Activated gamma-delta T cell treated with anti-CD3 and anti-CD28 coated beads, Interleukin-2, amount 50 U/mL, for 16 hours (primary cell): ENCODE results near the gene RBM19.

ENCODE experiments used
- DNase-seq: peaks from one replicate; pipeline ENCODE4 v3.0.0-alpha.2; 2020; ENCODE audit warnings: low read depth

RBM19 gene

DNA sequence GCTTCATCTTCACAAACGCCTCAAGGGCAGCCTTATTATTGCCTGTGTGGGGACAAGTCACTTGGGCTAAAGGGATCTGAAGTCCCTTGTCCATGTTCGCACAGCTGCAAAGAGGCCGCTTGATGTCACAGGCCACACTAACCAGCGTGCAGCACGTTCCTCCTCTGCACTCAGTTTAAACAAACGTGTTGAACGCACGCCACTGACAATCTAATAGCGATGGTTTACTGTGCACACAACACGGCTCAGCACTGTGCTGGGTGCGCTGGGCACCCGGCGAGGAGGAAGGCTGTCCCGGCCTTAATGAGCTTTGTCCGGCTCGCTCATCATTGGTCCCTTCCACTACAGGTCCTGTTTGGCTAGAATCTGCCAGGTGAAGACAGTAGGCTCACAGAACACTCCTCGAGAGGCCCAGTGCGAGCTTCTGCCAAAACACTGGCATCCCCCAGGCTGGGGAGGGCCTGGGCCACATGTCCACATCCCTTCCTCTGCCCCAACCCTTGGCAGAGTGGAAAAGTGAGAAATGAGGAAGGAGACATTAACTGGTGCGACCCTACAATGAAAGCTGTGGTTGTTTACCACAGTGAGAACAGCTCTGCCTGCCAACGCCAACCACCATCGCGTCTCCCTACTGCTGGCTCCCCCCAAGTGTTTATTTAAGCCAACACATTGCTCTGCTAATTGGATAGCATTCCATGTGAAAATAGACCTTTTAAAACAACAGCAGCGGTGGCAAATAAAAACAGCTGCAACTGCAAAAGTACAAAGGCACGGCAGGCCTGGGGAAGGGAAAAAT is 113.2 kb downstream of the RBM19 start:
- DNase-seq, result no peak

DNA sequence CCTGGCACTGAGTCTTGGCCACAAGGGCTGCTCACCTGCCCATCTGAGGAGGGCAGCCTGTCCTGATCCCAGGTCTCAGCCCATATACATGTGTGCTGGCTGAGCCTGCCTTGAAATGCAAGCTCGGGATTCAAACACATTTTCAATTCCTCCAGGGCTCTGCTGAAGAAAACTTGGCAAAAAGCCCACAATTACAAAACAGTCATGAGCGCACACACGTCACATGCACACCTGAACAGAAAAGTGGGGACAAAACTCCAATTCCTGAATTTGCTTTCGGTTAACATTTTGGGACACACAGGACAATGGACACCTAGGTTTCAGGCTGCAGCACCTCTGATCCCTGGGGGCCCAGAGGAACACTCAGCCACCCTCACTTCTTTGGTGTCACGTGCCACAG is 113.9 kb downstream of the RBM19 start:
- DNase-seq, result no peak

DNA sequence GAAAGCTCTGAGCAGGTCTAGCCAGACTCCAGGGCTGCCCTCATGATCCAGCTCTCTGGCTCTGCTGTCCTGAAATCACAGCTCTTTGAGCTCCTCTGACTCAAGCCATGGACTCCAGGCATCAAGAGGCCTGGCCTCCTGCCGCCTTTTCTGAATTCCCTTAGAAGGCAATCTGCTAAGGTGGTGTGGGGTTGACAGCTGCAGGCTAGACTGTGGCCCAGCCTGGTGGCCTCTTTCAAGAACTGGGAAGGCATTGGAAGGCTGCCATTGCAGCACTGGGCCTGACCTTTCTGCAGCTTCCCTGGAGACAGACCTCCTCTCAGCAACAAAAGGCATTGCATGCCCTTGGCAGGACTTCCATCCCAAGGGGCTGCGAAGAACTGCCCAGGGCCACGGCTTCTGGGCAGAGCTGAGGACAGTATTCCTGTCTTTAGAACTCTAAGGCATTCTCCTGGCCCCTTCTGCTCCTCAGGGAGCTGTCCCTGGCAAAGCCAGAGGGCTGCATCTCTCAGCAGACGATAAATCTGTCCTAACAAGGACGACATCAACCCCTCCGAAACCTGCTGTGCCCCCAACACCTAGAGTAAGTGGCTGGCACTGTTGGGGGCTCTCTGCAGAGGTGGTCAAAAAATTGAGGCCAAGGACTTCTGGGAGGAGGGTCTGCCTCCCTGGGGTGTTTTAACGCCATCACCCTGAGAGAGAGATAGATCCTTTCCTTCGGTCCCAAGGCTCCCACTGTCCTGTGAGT is 115.6 kb downstream of the RBM19 start:
- no peak for DNase-seq

DNA sequence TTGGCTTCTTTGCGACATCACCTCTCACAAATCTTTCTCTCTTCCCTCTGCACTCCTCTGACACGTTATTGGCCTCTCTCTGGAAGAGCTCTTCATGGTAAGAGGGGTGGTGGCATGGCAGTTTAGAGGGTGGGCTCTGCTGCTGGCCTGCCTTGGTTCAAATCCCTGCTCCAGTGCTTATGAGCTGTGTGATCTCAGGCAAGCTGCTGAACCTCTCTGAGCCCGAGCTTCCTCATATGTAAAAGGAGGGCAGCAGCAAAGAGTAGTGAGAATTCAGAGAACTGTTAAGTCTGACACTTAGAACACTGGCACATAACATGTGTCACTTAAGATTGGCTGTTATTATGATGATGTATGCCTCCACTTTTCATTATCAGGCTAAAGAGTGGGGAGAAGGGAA is 118.3 kb downstream of the RBM19 start:
- DNase-seq, result no peak

DNA sequence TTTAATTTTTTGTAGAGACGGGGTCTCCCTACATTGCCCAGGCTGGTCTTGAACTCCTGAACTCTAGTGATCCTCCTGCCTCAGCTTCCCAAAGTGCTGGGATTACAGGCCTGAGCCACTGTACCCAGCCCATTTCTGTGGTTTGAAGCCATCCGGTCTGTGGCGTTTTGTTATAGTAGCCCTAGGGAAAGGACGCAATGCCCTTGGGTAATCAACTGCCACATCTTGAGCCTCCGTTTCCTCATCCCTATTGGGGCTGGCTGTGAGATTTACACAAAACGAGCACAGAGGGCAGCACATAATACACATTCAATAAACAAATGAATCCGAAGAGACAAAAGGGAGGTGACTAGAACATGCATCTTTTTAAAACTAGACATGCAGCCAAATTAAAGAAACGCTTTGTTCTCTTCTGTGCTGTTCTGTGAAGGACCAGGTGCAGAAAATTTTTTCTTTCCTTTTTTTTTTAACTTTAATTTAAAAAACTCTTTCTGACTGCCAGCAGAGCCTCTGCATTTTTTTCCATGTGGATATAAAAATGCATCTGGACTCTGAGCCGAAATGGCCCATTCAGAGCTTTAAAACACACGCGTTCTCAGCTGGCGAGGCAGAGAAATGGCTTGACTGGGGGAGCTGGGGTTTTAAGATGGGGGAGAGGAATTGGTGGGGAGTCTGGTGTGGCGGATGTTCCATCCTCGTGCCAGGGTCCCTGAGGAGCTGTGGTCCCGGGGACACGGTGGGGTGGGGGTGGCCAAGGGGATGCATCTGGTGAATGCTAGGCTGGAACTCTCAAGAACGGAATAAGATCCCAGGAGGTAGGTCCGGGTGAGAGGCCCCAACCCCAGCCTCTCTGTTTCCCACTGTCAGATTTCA is 119.0 kb downstream of the RBM19 start:
- no peak for DNase-seq

DNA sequence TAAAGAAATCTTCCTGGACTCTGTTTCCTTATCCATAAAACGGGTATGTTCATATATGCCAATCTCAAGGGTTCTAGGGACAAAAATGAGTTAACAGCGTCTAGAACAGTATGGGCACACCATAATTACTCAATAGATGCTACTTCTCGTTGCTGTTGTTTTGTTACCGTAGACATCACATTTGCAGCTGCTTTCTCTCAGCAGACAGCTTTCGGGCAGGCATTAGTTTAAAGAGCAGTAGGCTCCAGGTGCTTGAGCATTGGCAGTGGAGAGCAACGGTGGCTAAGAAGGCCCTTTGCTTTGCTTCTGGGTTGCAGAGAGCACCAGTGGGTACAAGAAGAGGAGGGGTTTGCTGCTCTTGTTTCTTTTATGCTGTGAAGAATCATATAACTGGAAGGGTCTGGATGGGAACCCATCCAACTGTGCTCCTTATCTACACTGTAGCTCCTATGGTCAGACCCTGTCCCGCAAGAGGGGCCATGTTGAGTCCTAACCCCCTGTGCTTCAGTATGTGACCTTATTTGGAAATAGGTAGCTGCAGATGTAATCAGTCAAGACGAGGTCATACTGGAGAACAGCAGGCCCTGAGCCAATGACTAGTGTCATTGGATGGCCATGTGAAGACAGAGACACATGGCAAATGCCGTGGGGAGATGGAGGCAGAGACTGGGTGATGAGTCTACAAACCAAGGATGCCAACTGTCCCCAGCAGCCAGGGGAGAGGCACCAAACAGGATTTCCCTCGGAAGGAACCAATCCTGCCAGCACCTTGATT is 120.0 kb downstream of the RBM19 start:
- DNase-seq, result no peak

DNA sequence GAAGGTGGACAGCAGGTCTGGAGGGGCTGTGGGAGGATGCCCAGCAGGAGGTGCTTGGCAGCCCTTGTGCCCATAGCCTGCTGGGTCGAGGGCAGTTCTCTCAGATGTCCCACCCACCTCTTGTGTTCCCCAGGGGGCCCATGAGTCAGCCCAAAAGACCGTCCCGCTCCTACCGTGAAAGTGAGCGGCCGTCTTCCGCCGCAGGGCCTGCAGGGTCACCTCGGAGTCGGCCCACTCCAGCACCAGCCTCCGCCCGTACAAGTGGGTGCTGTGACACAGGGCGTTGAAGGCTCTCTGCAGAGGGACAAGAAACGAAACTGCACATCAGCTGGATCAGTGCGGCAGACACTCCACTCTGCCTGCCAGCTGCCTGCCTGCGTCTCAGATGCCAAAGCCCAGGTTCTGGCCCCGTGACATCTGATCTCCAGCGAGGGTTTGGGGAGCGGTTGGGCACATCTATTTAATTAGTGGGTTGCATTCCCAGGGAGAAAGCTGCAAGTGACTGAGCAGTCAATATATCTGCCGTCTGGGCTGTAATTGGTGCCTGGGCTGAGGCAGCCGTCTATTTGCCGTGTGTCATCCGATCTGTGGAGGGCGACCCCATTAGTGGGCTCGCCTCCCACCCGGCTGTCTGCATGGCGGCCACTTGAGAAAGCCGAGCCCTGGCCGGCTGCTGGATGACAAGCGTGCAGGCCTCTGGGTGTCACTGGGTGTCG is 121.5 kb downstream of the RBM19 start:
- DNase-seq, result no peak

DNA sequence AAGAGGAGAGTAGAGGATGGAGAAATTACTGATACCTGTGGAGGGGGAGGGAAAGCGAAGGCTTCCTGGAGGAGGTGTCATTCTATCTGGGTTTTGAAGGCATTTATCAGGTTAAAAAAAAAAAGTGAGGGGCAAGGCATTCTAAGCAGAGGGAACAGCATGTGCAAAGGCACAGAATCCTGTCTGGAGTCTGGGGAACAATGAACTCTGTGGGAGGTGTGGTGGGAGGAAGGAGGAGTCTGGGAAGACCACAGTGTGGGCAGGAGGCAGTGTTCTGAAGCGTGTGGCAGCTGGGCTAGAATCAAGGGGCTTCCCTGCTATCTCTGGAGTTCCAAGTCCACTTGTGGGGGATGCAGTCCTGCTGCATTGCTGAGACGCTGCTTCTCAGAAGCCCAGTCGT is 123.4 kb downstream of the RBM19 start:
- no peak for DNase-seq

DNA sequence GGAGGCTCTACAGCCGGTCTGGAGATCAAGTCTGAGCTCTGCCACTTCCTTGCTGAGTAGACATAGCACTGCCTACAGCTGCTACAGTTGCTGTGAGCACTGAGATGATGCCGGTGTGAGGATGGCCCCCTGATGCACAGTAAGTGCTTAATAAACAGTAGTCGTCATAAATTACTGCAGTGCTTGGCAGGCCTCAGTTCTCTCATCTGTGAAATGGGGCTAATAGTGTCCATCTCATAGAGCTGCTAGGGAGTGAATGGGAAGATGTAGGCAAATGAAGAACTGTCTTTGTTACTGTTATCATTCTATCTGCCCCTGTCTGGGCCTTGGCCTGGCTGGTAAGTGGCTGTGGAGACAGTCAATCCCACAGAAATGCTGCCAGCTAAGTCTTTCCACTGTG is 124.3 kb downstream of the RBM19 start:
- DNase-seq, result no peak

DNA sequence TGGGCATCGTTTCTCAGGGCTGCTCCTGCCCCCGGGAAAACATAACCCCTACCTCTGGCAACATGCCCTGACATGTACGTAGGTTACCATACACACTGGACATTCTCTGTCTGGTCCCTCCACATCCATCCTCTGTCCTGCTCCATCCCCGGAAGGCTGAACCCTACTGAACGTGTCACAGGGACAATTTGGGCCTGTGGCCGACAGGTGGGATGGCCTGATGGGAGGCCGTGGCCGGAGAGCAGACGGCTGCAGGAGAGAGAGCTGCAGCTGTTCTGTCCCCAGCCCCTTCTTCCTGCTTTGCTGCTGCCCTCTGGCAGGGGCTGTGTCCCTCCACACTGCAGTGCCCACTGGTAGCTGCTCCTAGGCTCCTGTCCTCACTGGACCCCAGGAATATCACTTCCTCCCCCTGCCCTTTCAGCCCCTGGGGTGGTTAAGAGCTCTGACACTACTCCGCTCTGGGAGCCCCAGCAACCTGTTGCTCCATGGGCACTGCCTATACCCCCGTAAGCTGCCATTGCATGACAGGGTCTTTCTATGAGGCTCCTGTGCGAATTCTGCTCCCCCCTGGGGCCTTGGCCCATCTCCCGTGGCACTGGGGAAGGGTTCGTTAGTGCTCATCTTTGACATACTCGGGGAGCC is 125.6 kb downstream of the RBM19 start:
- DNase-seq, result no peak

DNA sequence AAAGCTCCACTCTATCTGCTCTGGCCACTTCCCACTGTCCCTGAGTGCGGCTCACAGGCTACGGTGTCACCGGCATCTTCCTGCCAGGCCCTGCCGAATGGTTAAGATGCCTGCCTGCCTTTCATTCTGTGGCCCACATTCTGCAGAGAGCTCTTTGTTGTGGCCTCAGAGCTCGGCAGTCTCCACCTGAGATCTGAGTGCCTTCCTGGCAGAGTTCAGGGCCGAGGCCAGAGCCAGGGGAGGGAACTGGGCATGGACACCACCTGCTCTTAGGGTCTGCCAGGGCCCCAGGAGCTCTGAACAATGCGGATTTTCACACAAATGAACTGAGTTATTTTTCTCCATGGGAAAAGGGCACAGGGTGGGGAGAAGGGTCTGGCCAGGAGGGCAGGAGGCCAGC is 127.2 kb downstream of the RBM19 start:
- DNase-seq, result no peak

DNA sequence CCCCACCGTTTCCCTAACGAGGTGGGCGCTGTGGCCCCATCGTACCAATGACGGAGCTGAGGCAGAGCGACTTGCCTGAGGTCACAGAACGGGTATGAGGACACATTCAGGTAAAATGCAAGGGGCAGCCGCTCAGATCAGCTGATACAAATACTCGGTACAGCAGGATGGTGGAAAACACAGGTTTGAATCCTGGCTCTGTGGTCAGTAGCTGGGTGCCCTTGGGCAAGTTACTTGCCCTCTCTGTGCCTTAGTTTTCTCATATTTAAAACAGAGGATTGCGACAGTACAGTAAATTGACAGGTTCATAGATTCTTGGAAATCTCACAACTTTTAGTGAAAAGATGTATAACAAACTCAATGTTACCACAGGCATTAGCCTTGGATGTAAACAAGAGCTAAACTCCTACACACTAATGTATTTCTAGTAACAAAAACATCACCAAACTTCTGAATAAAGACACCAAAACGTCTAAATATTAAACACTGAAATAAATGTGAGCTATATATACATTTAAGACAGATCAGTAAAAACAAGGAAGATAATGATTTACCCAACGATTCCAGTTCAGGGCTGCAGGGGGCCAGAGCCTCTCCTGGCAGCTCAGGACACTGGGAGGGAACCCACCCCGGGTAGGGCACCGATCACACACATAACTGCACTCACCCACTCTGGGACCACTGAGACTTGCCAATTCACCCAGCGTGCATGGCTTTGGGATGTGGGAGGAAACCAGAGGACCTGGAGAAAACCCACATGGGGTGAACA is 128.4 kb downstream of the RBM19 start:
- DNase-seq, result no peak

DNA sequence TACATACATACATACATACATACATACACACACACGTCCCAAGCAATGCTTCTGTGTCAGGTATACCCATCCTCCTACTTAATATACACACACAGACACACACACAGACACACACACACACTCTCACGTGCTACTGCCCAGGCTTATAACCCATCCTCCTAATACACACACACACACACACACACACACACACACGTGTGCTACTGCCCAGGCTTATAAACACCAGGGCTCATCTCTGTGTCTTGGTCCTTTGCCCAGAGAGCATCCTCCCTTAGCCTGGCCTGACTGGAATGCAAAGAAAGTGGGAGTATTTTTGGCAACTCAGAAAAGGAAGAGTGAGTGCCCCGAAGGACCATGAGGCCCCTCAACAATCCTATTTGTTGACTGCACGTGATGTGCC is 129.0 kb downstream of the RBM19 start:
- DNase-seq, result no peak

DNA sequence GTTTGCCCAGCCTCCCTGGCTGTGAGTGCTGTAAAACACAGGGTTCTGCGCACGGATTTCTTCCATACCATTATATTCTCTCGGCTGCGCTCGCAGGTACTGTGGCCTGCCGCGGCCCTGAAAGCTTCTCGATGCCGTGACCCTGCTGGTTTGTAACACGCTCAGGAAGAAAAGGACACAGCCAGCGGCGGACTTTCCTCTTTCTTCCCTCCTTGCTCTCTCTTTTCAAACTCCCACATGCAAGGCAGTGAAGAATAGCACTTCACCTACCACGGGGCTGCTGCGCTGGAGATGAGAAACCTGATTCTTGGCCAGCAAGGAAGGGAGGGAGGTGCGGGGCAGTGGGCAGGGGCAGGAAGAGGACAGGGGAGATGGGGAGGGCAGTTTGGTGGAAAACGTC is 130.2 kb downstream of the RBM19 start:
- no peak for DNase-seq

DNA sequence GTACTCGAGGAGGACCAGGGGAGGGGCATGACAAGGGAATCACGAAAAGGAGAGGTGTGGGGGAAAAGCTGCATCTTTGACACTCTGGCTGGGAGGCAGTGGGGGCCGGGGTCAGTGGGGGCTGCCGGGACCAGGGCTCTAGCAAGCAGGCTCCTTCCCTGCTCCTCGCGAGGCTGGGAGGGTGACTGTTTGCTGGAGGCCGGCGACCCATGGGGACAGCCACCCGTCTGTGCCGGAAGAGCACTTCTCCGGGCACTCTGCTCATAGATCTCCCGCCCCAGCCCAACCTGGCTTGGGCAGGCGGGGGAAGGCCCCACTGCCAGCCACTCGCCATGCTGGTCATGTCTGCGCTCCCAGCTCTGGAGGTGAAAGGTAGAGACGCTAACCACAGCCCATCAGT is 130.7 kb downstream of the RBM19 start:
- no peak for DNase-seq

DNA sequence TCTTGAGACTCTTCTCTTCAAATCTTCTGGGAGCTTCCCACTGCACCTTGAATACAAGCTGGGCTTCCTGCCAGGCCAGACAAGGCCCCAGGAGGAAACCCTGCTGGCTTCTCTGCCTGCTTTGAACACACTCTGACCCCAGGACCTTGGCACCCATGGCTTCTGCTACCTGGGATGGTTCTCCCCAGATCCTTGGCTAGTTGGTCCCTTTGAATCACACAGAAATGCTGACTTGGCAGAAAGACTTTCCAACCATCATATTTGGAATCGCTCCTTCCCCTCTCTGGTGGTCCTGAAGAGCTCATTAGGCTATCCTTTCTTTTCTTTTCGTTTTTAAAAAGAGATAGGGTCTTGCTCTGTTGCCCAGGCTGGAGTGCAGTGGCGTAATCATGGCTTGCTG is 132.7 kb downstream of the RBM19 start:
- DNase-seq, result no peak

DNA sequence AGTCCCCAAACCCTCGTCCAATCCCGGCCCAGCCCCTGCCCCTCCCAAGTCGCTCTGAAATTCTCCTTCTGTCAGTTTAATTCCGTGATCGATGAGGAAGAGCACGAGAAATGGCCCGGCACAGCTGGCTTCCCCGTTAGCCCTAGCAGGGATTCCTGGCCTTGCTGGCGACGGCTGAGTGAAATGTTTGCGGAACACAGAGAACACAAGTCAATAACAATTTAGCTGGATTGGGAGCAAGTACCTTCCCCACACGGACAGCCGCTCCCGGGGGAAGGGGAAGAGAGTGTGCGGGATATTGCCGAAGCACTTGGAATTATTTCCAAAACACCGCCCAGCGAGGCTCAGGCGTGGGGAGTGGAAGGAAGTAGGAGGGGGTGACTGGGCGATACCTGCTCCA is 134.6 kb downstream of the RBM19 start:
- DNase-seq, result no peak

DNA sequence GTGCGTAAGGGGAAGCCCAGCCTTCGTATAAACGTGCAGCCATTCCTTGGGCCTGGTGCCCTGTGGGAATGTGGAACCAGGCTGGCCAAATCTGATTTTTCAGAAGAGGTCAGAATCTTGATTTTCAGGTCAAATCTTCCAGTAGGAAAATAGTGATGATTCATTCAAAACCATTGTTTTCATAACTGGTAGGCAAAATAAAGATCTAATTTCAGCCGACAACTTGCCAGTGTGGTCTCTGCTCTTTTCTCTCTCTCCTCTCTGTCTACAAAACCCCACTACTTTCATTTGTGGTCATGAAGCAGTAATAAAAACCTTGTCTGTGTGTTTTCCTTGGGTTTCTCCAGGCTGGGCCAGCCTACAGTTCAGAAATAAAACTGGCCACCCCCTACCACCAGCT is 135.1 kb downstream of the RBM19 start:
- no peak for DNase-seq

DNA sequence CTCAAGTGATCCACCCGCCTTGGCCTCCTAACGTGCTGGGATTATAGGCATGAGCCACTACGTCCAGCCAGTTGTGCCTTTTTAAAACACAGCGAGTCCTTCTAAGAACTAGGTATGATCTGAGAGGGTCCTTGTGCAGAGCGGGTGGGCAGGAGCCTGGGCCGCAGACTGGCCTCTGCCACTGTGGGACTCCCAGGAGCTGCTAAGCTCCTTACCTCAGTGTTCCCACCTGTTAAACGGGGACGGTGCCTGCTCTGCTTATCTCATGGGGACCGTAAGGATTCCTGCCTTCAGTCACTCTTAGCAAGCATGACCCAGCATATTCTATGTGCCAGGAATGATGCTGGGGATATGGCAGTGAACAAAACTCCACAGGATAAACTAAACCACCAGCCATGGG is 136.9 kb downstream of the RBM19 start:
- DNase-seq, result no peak

DNA sequence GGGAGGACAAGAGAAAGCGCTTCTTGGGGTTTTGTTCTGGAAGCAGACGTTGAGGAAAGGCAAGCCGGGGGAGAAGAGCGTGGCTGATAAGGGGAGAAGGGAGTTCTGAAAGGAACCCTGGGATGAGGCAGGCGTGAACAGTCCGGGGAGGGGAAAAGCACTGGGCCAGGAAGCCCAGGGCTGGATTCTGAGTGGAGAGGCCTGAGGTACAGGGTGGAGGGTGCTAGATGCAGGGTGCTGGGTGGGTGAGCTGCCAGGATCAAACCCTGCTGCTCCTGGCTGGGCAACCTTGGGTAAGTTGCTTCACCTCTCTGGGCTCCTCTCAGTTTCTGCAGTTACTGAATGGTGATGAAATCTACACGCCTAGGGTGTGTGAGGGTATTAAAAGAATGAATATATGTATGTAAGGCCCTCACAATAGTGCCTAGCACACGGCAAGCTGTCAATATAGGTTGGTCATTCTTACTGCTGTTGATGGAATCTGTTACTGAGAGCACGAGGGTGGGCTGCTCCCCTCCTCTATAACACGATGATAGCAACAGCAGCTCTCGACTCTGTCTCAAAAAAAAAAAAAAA is 138.5 kb downstream of the RBM19 start:
- DNase-seq, result no peak
